Spleen (tissue), 7 donors: ENCODE measurements around the gene TMEM158.

Experiments used
- CTCF ChIP-seq, 11 experiments: fragments of 200-600 bp in 7 of 11; fragments of 450-650 bp in 4 of 11; sonication (generic) in 4 of 11; IDR thresholded peaks in 8 of 11; conservative IDR thresholded peaks in 3 of 11; 1 replicate in 7 of 11; 2 replicates in 4 of 11; pipeline versions ENCODE4 v1.4.0 to v1.8.0; 2016 to 2021; ENCODE audit warnings: antibody characterized with exemption in 11 of 11, inconsistent platforms in 4 of 11, mild to moderate bottlenecking in 1 of 11
- POLR2A ChIP-seq, 3 donors: fragments of 450-650 bp; IDR thresholded peaks; one replicate each; pipeline ENCODE4 v1.5.1; 2017; ENCODE audit warnings: antibody characterized with exemption in 3 of 3, mild to moderate bottlenecking in 1 of 3
- donor health status: DM: no; HTN: no; CAD: no; lungs with moderate emphysema.
- donor health status: DM: no; HTN: no; CAD: no.
- donor health status: DM: no; HTN: no; CAD: no.

GRCh38 chr3:45209526-45209925, 16.6 kb downstream of the TMEM158 start:
- no peak for TF ChIP-seq CTCF (IDR thresholded peaks at IDR 0.05 in 8 of 11, conservative IDR thresholded peaks at IDR 0.05 in 3 of 11)
- TF ChIP-seq POLR2A (IDR thresholded peaks at IDR 0.05), result no peak
